Gastrocnemius medialis (tissue), 4 donors: ENCODE results near the gene ACO2.

Experiments used
- POLR2A ChIP-seq, 2 donors: fragments of 450-650 bp; IDR thresholded peaks; one replicate each; pipeline ENCODE4 v1.6.1; 2017; ENCODE audit warnings: antibody characterized with exemption in 2 of 2, mild to moderate bottlenecking in 2 of 2, moderate library complexity in 2 of 2
- TF ChIP-seq, protein P1 (sequence below), 5 experiments: fragments of 450-650 bp in 3 of 5; fragments of 200-600 bp in 2 of 5; sonication (generic) in 2 of 5; IDR thresholded peaks in 4 of 5; conservative IDR thresholded peaks in 1 of 5; 1 replicate in 4 of 5; 2 replicates in 1 of 5; pipeline ENCODE4 v1.5.1; 2016 to 2019; ENCODE audit warnings: antibody characterized with exemption in 5 of 5, mild to moderate bottlenecking in 3 of 5, moderate library complexity in 3 of 5

DNA sequence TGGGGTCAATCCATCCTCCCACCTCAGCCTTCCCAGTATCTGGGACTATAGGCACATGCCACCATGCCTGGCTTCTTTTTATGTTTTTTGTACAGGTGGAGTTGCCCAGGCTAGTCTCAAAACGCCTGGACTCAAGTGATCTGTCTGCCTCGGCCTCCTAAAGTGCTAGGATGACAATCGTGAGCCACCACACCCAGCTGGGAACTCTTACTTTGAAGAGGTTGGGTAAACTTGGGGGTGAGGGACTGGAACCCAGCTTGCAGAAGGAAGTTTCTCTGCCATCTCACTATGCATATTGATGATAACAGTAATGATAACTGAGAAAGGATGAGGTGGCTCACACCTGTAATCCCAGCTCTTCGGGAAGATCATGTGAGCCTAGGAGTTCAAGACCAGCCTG lies 35.9 kb downstream of the ACO2 start:
- TF ChIP-seq, protein P1, sequence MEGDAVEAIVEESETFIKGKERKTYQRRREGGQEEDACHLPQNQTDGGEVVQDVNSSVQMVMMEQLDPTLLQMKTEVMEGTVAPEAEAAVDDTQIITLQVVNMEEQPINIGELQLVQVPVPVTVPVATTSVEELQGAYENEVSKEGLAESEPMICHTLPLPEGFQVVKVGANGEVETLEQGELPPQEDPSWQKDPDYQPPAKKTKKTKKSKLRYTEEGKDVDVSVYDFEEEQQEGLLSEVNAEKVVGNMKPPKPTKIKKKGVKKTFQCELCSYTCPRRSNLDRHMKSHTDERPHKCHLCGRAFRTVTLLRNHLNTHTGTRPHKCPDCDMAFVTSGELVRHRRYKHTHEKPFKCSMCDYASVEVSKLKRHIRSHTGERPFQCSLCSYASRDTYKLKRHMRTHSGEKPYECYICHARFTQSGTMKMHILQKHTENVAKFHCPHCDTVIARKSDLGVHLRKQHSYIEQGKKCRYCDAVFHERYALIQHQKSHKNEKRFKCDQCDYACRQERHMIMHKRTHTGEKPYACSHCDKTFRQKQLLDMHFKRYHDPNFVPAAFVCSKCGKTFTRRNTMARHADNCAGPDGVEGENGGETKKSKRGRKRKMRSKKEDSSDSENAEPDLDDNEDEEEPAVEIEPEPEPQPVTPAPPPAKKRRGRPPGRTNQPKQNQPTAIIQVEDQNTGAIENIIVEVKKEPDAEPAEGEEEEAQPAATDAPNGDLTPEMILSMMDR (IDR thresholded peaks at IDR 0.05 in 4 of 5, conservative IDR thresholded peaks at IDR 0.05 in 1 of 5): no peak
- TF ChIP-seq POLR2A (IDR thresholded peaks at IDR 0.05): no peak
